Measurements from ENCODE around the gene PUS10. TPM values are rescaled to one million over a fixed set of nuclear protein-coding genes. Genes with fewer than 3 reads are reported as not detected.
"Not testable (repeated sequence)": the region's sequence is repeated elsewhere in the genome, so short reads cannot be mapped to it uniquely, and the experiment has no call there.

PUS10 gene
- total RNA-seq, 1 donor from 2014 or later: 6.2 TPM

DNA sequence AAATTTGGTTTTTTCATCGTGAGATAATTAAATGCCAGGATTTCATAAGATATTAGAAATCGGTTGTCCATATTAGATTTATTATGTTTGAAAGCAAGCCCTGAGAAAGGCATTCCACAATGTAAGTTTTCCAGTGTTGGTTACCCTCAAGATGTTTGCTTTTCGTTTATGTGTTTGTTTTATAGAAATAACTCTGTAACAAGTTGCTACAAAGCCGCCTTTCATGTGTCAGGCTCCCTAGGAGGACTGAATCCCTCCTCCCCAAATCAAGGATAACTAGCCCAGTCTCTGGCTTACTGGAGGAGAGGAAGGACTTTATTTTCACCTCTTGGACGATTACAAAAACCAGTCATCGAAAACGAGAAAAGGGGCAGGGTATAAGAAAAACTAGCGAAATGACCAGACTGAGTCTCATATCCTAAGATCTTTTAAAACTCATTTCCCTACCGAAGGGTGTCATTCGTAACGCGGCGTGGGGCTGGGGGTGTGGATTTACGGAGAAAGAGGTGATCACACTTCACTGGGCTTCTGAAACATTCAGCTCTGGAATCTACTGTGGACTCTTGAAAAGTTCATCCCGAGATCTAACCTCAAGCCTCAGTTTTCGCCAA, 1.6 kb downstream of the PUS10 start:
- TF ChIP-seq, protein P1, sequence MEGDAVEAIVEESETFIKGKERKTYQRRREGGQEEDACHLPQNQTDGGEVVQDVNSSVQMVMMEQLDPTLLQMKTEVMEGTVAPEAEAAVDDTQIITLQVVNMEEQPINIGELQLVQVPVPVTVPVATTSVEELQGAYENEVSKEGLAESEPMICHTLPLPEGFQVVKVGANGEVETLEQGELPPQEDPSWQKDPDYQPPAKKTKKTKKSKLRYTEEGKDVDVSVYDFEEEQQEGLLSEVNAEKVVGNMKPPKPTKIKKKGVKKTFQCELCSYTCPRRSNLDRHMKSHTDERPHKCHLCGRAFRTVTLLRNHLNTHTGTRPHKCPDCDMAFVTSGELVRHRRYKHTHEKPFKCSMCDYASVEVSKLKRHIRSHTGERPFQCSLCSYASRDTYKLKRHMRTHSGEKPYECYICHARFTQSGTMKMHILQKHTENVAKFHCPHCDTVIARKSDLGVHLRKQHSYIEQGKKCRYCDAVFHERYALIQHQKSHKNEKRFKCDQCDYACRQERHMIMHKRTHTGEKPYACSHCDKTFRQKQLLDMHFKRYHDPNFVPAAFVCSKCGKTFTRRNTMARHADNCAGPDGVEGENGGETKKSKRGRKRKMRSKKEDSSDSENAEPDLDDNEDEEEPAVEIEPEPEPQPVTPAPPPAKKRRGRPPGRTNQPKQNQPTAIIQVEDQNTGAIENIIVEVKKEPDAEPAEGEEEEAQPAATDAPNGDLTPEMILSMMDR (IDR thresholded peaks at IDR 0.05; ENCODE audit: unreplicated experiment): no peak
- Mint-ChIP-seq H3K36me3 (peaks cover 11% of the 10 kb centered on the region), H3K4me3 (peak overlapping the region; percentile 98), H3K27me3 (ENCODE audit: low read depth) (no peaks in the 10 kb centered on the region), H3K4me1 (peaks cover 27% of the 10 kb centered on the region), H3K9me3 (peaks cover under 1% of the 10 kb centered on the region), H3K27ac (peak overlapping the region; percentile 98)
- DNase-seq (ENCODE audit: low spot score in 2 of 2, unreplicated experiment in 2 of 2): no peak

DNA sequence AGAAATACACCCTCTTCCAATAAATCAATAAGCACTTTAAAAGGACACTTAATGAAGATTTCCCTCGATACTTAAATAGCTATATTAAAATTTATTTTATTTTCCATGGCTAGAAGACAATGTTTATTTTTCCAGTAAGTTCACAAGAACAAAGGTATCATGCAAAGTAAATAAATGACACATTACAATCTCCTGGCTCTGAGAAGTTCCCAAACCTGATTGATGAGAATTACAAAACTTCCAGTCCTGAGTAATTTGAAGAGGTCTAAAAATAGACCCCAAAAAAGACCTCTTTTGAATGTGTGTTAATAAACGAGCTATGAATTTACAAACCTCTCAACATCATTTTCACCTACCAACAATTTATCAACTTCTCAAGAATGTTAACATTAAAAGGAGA, 2.1 kb downstream of the PUS10 start:
- H3K4me3 Mint-ChIP-seq: peak overlapping the region; percentile 98

DNA sequence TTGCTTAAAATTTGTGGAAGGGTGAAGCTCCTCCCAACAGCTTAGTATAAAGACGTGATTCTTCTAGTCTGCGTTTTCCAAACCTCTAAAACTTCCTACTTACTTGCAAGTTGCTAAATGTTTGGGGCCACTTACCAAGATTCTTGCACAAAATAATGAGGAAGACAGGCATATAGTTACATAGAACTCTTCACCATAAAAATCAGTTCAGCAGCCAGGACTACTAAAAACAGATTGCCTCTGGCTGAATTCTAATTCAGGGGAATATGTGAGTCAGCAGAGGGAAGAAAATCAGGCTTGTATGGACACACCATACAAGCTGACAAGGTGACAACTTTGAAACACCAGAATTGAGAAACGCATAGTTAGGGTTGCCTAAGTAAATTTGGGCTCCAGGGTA, 3.3 kb downstream of the PUS10 start:
- Mint-ChIP-seq H3K27ac (no peak overlapping the region), H3K27me3 (ENCODE audit: low read depth) (no peaks in the 10 kb centered on the region), H3K4me3 (no peak overlapping the region), H3K9me3 (no peaks in the 10 kb centered on the region), H3K36me3 (peaks cover 1% of the 10 kb centered on the region), H3K4me1 (peaks cover 25% of the 10 kb centered on the region)
- TF ChIP-seq, protein P1 (IDR thresholded peaks at IDR 0.05; ENCODE audit: unreplicated experiment): no peak
- no peak for DNase-seq (ENCODE audit: low spot score in 2 of 2, unreplicated experiment in 2 of 2)

More for the DNA sequence above, 2.1 kb downstream of the PUS10 start:
- peaks cover 6% of the 10 kb centered on the region for H3K36me3 Mint-ChIP-seq
- H3K4me1 Mint-ChIP-seq: peaks cover 27% of the 10 kb centered on the region
- H3K27me3 Mint-ChIP-seq (ENCODE audit: low read depth): no peaks in the 10 kb centered on the region
- DNase-seq (ENCODE audit: low spot score in 2 of 2, unreplicated experiment in 2 of 2): no peak
- TF ChIP-seq, protein P1 (IDR thresholded peaks at IDR 0.05; ENCODE audit: unreplicated experiment): no peak
- peak overlapping the region; percentile 23 for H3K27ac Mint-ChIP-seq
- H3K9me3 Mint-ChIP-seq: no peaks in the 10 kb centered on the region

DNA sequence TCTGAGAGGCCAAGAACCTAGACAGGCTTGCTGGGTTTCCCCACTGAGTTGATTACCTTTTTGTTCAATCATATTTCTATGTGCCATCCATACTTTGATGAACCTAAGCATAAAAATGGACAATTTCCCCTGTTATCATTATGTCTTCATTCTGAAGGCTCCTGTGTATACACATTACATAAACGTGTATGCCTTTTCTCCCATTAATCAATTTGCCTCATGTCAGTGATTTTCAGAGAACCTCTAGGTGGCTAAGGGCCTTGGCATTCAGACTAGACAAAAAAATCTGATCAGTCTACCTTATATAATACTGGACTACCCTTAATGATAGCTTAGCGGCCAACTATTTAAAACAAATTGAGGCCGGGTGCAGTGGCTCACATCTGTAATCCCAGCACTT, 4.7 kb downstream of the PUS10 start:
- H3K4me1 Mint-ChIP-seq: peaks cover 13% of the 10 kb centered on the region
- no peak overlapping the region for H3K27ac Mint-ChIP-seq
- H3K4me3 Mint-ChIP-seq: no peak overlapping the region
- no peaks in the 10 kb centered on the region for H3K27me3 Mint-ChIP-seq (ENCODE audit: low read depth)
- peaks cover 2% of the 10 kb centered on the region for H3K36me3 Mint-ChIP-seq
- no peak for DNase-seq (ENCODE audit: low spot score in 2 of 2, unreplicated experiment in 2 of 2)
- H3K9me3 Mint-ChIP-seq: no peaks in the 10 kb centered on the region
- TF ChIP-seq, protein P1 (IDR thresholded peaks at IDR 0.05; ENCODE audit: unreplicated experiment): no peak

DNA sequence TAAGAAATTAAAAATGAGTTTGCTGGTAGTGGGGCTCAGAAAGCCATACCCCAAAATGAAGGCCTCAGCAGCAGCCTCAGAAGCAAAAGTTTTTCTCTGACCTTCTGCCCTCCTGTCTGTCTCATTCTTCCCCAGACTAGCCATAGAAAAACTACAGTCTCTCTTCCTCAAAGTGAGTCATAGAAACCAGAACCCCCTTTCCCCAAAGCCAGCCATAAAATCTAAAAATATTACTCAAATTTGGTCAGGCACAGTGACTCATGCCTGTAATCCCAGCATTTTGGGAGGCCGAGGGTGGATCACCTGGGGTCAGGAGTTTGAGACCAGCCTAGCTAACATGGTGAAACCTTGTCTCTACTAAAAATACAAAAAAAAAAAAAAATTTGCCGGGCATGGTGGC, 5.8 kb downstream of the PUS10 start:
- H3K27me3 Mint-ChIP-seq (ENCODE audit: low read depth); H3K27ac Mint-ChIP-seq; H3K9me3 Mint-ChIP-seq; DNase-seq (ENCODE audit: low spot score in 2 of 2, unreplicated experiment in 2 of 2); H3K36me3 Mint-ChIP-seq; H3K4me1 Mint-ChIP-seq; H3K4me3 Mint-ChIP-seq: not testable (repeated sequence)

DNA sequence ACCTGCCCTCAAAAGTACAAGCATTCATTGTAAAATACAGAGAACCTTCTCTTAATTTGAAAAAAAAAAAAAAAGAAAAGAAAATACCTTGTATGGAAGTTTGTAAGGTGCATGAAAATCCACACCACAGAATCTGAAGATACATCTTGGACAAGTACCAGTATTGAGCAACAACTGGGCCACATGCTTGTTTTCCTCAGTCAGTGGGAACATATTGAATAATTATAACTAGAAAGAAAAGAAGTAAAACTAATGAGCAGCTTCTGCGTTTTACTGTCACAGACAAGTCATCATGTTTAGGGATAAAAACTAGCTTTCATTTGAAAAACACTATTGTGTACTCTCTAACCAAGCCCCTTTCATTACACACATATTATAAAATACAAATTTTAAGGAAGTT, 6.4 kb downstream of the PUS10 start:
- Mint-ChIP-seq H3K9me3 (no peaks in the 10 kb centered on the region), H3K27me3 (ENCODE audit: low read depth) (no peaks in the 10 kb centered on the region), H3K36me3 (peaks cover 2% of the 10 kb centered on the region), H3K27ac (no peak overlapping the region), H3K4me3 (no peak overlapping the region), H3K4me1 (peaks cover 9% of the 10 kb centered on the region)
- TF ChIP-seq, protein P1 (IDR thresholded peaks at IDR 0.05; ENCODE audit: unreplicated experiment): no peak
- DNase-seq (ENCODE audit: low spot score in 2 of 2, unreplicated experiment in 2 of 2): no peak
